ENCODE data around the gene NCAM1. TPM values are rescaled to one million over a fixed set of nuclear protein-coding genes. Genes with fewer than 3 reads are reported as not detected.
"Not testable (repeated sequence)": the region's sequence is repeated elsewhere in the genome, so short reads cannot be mapped to it uniquely, and the experiment has no call there.

NCAM1 gene
- polyA plus RNA-seq, 4 donors: 69.6 to 92.1 (median 76.3) TPM

GRCh38 chr11:113018913-113019312, 57.7 kb downstream of the NCAM1 start:
- no peak for DNase-seq (ENCODE audit: low read depth in 4 of 4, low spot score in 3 of 4)

- DNase-seq (ENCODE audit: low read depth in 4 of 4, low spot score in 3 of 4): no peak
These were observed 58.5 kb downstream of the NCAM1 start for GRCh38 chr11:113019711-113020110.

GRCh38 chr11:113021111-113021510, 59.9 kb downstream of the NCAM1 start:
- no peak for DNase-seq (ENCODE audit: low read depth in 4 of 4, low spot score in 3 of 4)

- DNase-seq (ENCODE audit: low read depth in 4 of 4, low spot score in 3 of 4): no peak
These were observed 61.0 kb downstream of the NCAM1 start for GRCh38 chr11:113022262-113022661.

- no peak for DNase-seq (ENCODE audit: low read depth in 4 of 4, low spot score in 3 of 4)
These were observed 62.0 kb downstream of the NCAM1 start for GRCh38 chr11:113023228-113023627.

GRCh38 chr11:113023986-113024385, 62.8 kb downstream of the NCAM1 start:
- no peak for DNase-seq (ENCODE audit: low read depth in 4 of 4, low spot score in 3 of 4)

GRCh38 chr11:113026778-113027177, 65.6 kb downstream of the NCAM1 start:
- no peak for DNase-seq (ENCODE audit: low read depth in 4 of 4, low spot score in 3 of 4)

- DNase-seq (ENCODE audit: low read depth in 4 of 4, low spot score in 3 of 4): no peak
These were observed 73.4 kb downstream of the NCAM1 start for GRCh38 chr11:113034576-113034975.

- DNase-seq (ENCODE audit: low read depth in 4 of 4, low spot score in 3 of 4): no peak
These were observed 74.5 kb downstream of the NCAM1 start for GRCh38 chr11:113035708-113036107.

GRCh38 chr11:113043698-113044097, 82.5 kb downstream of the NCAM1 start:
- no peak for DNase-seq (ENCODE audit: low read depth in 4 of 4, low spot score in 3 of 4)

GRCh38 chr11:113045146-113045545, 83.9 kb downstream of the NCAM1 start:
- no peak for DNase-seq (ENCODE audit: low read depth in 4 of 4, low spot score in 3 of 4)

- DNase-seq (ENCODE audit: low read depth in 4 of 4, low spot score in 3 of 4): no peak
These were observed 85.6 kb downstream of the NCAM1 start for GRCh38 chr11:113046866-113047265.

GRCh38 chr11:113048820-113049768, 87.9 kb downstream of the NCAM1 start:
- no peak for DNase-seq (ENCODE audit: low read depth in 4 of 4, low spot score in 3 of 4)

- not testable (repeated sequence) for DNase-seq (ENCODE audit: low read depth in 4 of 4, low spot score in 3 of 4)
These were observed 91.8 kb downstream of the NCAM1 start for GRCh38 chr11:113053042-113053441.

- DNase-seq (ENCODE audit: low read depth in 4 of 4, low spot score in 3 of 4): no peak
These were observed 95.8 kb downstream of the NCAM1 start for GRCh38 chr11:113057038-113057437.

GRCh38 chr11:113059548-113059947, 98.3 kb downstream of the NCAM1 start:
- DNase-seq (ENCODE audit: low read depth in 4 of 4, low spot score in 3 of 4): no peak

GRCh38 chr11:113065330-113065729, 104.1 kb downstream of the NCAM1 start:
- no peak for DNase-seq (ENCODE audit: low read depth in 4 of 4, low spot score in 3 of 4)

GRCh38 chr11:113072237-113072858, 111.1 kb downstream of the NCAM1 start:
- DNase-seq (ENCODE audit: low read depth in 4 of 4, low spot score in 3 of 4): no peak

GRCh38 chr11:113073290-113073953, 112.2 kb downstream of the NCAM1 start:
- no peak for DNase-seq (ENCODE audit: low read depth in 4 of 4, low spot score in 3 of 4)

GRCh38 chr11:113075586-113076095, 114.4 kb downstream of the NCAM1 start:
- no peak for DNase-seq (ENCODE audit: low read depth in 4 of 4, low spot score in 3 of 4)

GRCh38 chr11:113077379-113077778, 116.2 kb downstream of the NCAM1 start:
- DNase-seq (ENCODE audit: low read depth in 4 of 4, low spot score in 3 of 4): no peak

Data from right renal pelvis (tissue), 4 donors.